Parathyroid adenoma (tissue), 2 donors: ENCODE data around the gene RBM34.
"Not testable (repeated sequence)": the region's sequence is repeated elsewhere in the genome, so short reads cannot be mapped to it uniquely, and the experiment has no call there.

ENCODE experiments used
- H2AFZ ChIP-seq: fragments of 300-600 bp; sonication (generic); one replicate; pipeline ENCODE4 v1.7.0; 2017; ENCODE audit warnings: antibody characterized with exemption, mild to moderate bottlenecking
- H3K27ac ChIP-seq: fragments of 300-600 bp; sonication (generic); one replicate; pipeline ENCODE4 v1.7.0; 2017
- H3K27me3 ChIP-seq: fragments of 300-600 bp; sonication (generic); one replicate; pipeline ENCODE4 v1.7.0; 2017; ENCODE audit warnings: low read length; ENCODE audit not compliant: control insufficient read depth, insufficient read depth
- H3K36me3 ChIP-seq: fragments of 300-600 bp; sonication (generic); one replicate; pipeline ENCODE4 v1.7.0; 2017; ENCODE audit warnings: low read length; ENCODE audit not compliant: control insufficient read depth, insufficient read depth
- H3K4me1 ChIP-seq: fragments of 300-600 bp; sonication (generic); one replicate; pipeline ENCODE4 v1.7.0; 2017; ENCODE audit warnings: control low read depth
- H3K4me2 ChIP-seq: fragments of 300-600 bp; sonication (generic); one replicate; pipeline ENCODE4 v1.7.0; 2017; ENCODE audit warnings: low read length
- H3K4me3 ChIP-seq: fragments of 300-600 bp; sonication (generic); one replicate; pipeline ENCODE4 v1.7.0; 2017; ENCODE audit warnings: low read depth, low read length
- H3K79me2 ChIP-seq: fragments of 300-600 bp; sonication (generic); one replicate; pipeline ENCODE4 v1.7.0; 2017; ENCODE audit warnings: control low read depth
- H3K9ac ChIP-seq: fragments of 300-600 bp; sonication (generic); one replicate; pipeline ENCODE4 v1.7.0; 2017; ENCODE audit warnings: mild to moderate bottlenecking
- H3K9me3 ChIP-seq: fragments of 300-600 bp; sonication (generic); one replicate; pipeline ENCODE4 v1.7.0; 2017; ENCODE audit warnings: low read length; ENCODE audit not compliant: control insufficient read depth
- CTCF ChIP-seq: fragments of 300-600 bp; sonication (generic); IDR thresholded peaks from one replicate; pipeline ENCODE4 v1.7.0; 2017; ENCODE audit warnings: antibody characterized with exemption, mild to moderate bottlenecking
- donor health status: primary hyperparathyroidism.

Gene RBM34

GRCh38 chr1:235203428-235203827, 42.4 kb upstream of the RBM34 start:
- Histone ChIP-seq H3K4me3 (no peak overlapping the region), H3K9me3 (no peaks in the 10 kb centered on the region), H3K27me3 (no peaks in the 10 kb centered on the region), H3K79me2 (no peaks in the 10 kb centered on the region), H3K9ac (no peak overlapping the region), H3K4me1 (no peaks in the 10 kb centered on the region), H3K27ac (no peak overlapping the region), H3K4me2 (no peak overlapping the region), H2AFZ (no peak overlapping the region), H3K36me3 (no peaks in the 10 kb centered on the region)
- no peak for TF ChIP-seq CTCF

DNA sequence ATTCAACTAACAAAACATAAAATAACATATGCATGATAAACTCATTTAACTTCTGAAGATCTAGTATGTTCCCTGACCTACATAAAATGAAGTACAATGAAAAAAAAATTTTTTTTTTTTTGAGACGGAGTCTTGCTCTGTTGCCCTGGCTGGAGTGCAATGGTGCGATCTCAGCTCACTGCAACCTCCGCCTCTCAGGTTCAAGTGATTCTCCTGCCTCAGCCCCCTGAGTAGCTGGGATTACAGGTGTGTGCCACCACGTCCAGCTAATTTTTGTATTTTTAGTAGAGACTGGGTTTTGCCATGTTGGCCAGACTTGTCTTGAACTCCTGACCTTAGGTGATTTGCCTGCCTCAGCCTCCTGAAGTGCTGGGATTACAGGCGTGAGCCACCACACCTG, 41.4 kb upstream of the RBM34 start:
- not testable (repeated sequence) for H3K27ac ChIP-seq, H3K79me2 ChIP-seq, H2AFZ ChIP-seq, H3K4me2 ChIP-seq, H3K9me3 ChIP-seq, H3K4me1 ChIP-seq, H3K36me3 ChIP-seq, H3K27me3 ChIP-seq, H3K4me3 ChIP-seq, H3K9ac ChIP-seq

- Histone ChIP-seq H2AFZ (no peak overlapping the region), H3K9me3 (no peaks in the 10 kb centered on the region), H3K9ac (no peak overlapping the region), H3K4me3 (no peak overlapping the region), H3K36me3 (no peaks in the 10 kb centered on the region), H3K4me2 (no peak overlapping the region), H3K79me2 (no peaks in the 10 kb centered on the region), H3K27me3 (no peaks in the 10 kb centered on the region), H3K4me1 (no peaks in the 10 kb centered on the region), H3K27ac (no peak overlapping the region)
- TF ChIP-seq CTCF: no peak
These were observed 38.4 kb upstream of the RBM34 start for GRCh38 chr1:235199441-235199840.

- Histone ChIP-seq H3K4me1 (no peaks in the 10 kb centered on the region), H2AFZ (no peak overlapping the region), H3K36me3 (no peaks in the 10 kb centered on the region), H3K4me3 (no peak overlapping the region), H3K79me2 (no peaks in the 10 kb centered on the region), H3K4me2 (no peak overlapping the region), H3K27ac (no peak overlapping the region), H3K9ac (no peak overlapping the region), H3K27me3 (no peaks in the 10 kb centered on the region), H3K9me3 (no peaks in the 10 kb centered on the region)
- no peak for TF ChIP-seq CTCF
These were observed 29.4 kb upstream of the RBM34 start for GRCh38 chr1:235190431-235190830.

GRCh38 chr1:235187316-235187715, 26.3 kb upstream of the RBM34 start:
- H2AFZ ChIP-seq: no peak overlapping the region
- no peaks in the 10 kb centered on the region for H3K36me3 ChIP-seq

More at GRCh38 chr1:235187316-235187715, 26.3 kb upstream of the RBM34 start:
- Histone ChIP-seq H3K4me1 (no peaks in the 10 kb centered on the region), H3K9me3 (no peaks in the 10 kb centered on the region), H3K4me3 (no peak overlapping the region), H3K27ac (no peak overlapping the region), H3K4me2 (no peak overlapping the region), H3K9ac (no peak overlapping the region), H3K79me2 (no peaks in the 10 kb centered on the region), H3K27me3 (no peaks in the 10 kb centered on the region)
- TF ChIP-seq CTCF: no peak
